CD14-positive monocyte (primary cell): ENCODE data around the gene IGLL5. TPM values are rescaled to one million over a fixed set of nuclear protein-coding genes. Genes with fewer than 3 reads are reported as not detected.

Experiments
- DNase-seq, 3 donors: peaks; one replicate each; pipeline ENCODE4 v3.0.0-alpha.2; 2011 to 2022
- H2AFZ ChIP-seq: 2 replicates; pipeline ENCODE4 v1.6.0; 2012; ENCODE audit warnings: mild to moderate bottlenecking, low read depth, low read length, inconsistent platforms; ENCODE audit not compliant: insufficient read depth, poor library complexity, severe bottlenecking
- H3K27ac ChIP-seq, 2 donors: 1 replicate in 1 of 2; 2 replicates in 1 of 2; pipeline ENCODE4 v1.5.1; 2012 to 2013; ENCODE audit warnings: low read length in 2 of 2, control low read depth in 1 of 2, inconsistent platforms in 1 of 2, low read depth in 1 of 2, mild to moderate bottlenecking in 1 of 2
- H3K27me3 ChIP-seq, 2 donors: one replicate each; pipeline versions ENCODE4 v1.6.0 to v1.6.1; 2011 to 2013; ENCODE audit warnings: low read length in 2 of 2; ENCODE audit not compliant: control insufficient read depth in 2 of 2, insufficient read depth in 2 of 2
- H3K36me3 ChIP-seq, 2 donors: replicated peaks in 1 of 2; 1 replicate in 1 of 2; 2 replicates in 1 of 2; pipeline versions ENCODE4 v1.5.1 to v1.6.1; 2012 to 2013; ENCODE audit warnings: low read length in 2 of 2, control low read depth in 1 of 2, inconsistent platforms in 1 of 2, mild to moderate bottlenecking in 1 of 2; ENCODE audit not compliant: insufficient read depth in 2 of 2, control insufficient read depth in 1 of 2
- H3K4me1 ChIP-seq, 2 donors: 1 replicate in 1 of 2; 2 replicates in 1 of 2; pipeline versions ENCODE4 v1.5.1 to v1.6.1; 2012 to 2013; ENCODE audit warnings: low read length in 2 of 2, control low read depth in 1 of 2, inconsistent platforms in 1 of 2, mild to moderate bottlenecking in 1 of 2, moderate library complexity in 1 of 2; ENCODE audit not compliant: insufficient read depth in 2 of 2, control insufficient read depth in 1 of 2
- H3K4me2 ChIP-seq: replicated peaks from 2 replicates; pipeline ENCODE3; 2012; ENCODE audit warnings: low read length, moderate library complexity, mild to moderate bottlenecking; ENCODE audit not compliant: poor library complexity, severe bottlenecking; ENCODE audit errors: extremely low read depth
- H3K4me3 ChIP-seq, 3 experiments: fragments of 200-600 bp in 1 of 3; sonication (generic) in 1 of 3; replicated peaks in 1 of 3; 1 replicate in 2 of 3; 2 replicates in 1 of 3; pipeline ENCODE4 v1.5.1; 2011 to 2013; ENCODE audit warnings: low read length in 3 of 3, mild to moderate bottlenecking in 3 of 3, control low read depth in 2 of 3, low read depth in 2 of 3, inconsistent platforms in 1 of 3, moderate library complexity in 1 of 3
- H3K79me2 ChIP-seq: 2 replicates; pipeline ENCODE4 v1.6.0; 2012; ENCODE audit warnings: mild to moderate bottlenecking, control low read depth, inconsistent platforms, low read length, moderate library complexity; ENCODE audit not compliant: insufficient read depth
- H3K9ac ChIP-seq: 2 replicates; pipeline ENCODE4 v1.6.0; 2017; ENCODE audit warnings: low read length, mild to moderate bottlenecking; ENCODE audit not compliant: insufficient read depth, poor library complexity, severe bottlenecking
- H3K9me3 ChIP-seq, 2 donors: replicated peaks in 1 of 2; 1 replicate in 1 of 2; 2 replicates in 1 of 2; pipeline versions ENCODE4 v1.5.1 to v1.6.1; 2012 to 2013; ENCODE audit warnings: low read length in 2 of 2, control low read depth in 1 of 2; ENCODE audit not compliant: control insufficient read depth in 1 of 2, insufficient read depth in 1 of 2
- H4K20me1 ChIP-seq: 2 replicates; pipeline ENCODE4 v1.6.0; 2012; ENCODE audit warnings: mild to moderate bottlenecking, low read length, control low read depth, moderate library complexity; ENCODE audit not compliant: insufficient read depth
- H3K27ac Mint-ChIP-seq, 7 donors: one replicate each; pipeline ENCODE4 v1.8.0; 2020; ENCODE audit warnings: mild to moderate bottlenecking in 7 of 7, mixed read lengths in 7 of 7, moderate library complexity in 6 of 7, inconsistent platforms in 2 of 7
- H3K27me3 Mint-ChIP-seq, 3 donors: one replicate each; pipeline ENCODE4 v1.8.0; 2021 to 2022; ENCODE audit warnings: low read depth in 3 of 3, mild to moderate bottlenecking in 3 of 3, mixed read lengths in 3 of 3, moderate library complexity in 3 of 3, inconsistent platforms in 1 of 3
- H3K36me3 Mint-ChIP-seq, 2 donors: one replicate each; pipeline ENCODE4 v1.8.0; 2020; ENCODE audit warnings: mixed read lengths in 2 of 2, inconsistent platforms in 1 of 2, mild to moderate bottlenecking in 1 of 2
- H3K4me1 Mint-ChIP-seq: one replicate; pipeline ENCODE4 v1.8.0; 2020; ENCODE audit warnings: mild to moderate bottlenecking, mixed read lengths
- H3K4me3 Mint-ChIP-seq, 2 donors: one replicate each; pipeline ENCODE4 v1.8.0; 2020; ENCODE audit warnings: mild to moderate bottlenecking in 2 of 2, mixed read lengths in 2 of 2, moderate library complexity in 1 of 2
- H3K9me3 Mint-ChIP-seq, 7 donors: one replicate each; pipeline ENCODE4 v1.8.0; 2020 to 2022; ENCODE audit warnings: mixed read lengths in 7 of 7, mild to moderate bottlenecking in 6 of 7, moderate library complexity in 6 of 7, inconsistent platforms in 2 of 7
- CTCF ChIP-seq: fragments of 200-600 bp; IDR thresholded peaks from one replicate; pipeline ENCODE4 v1.8.0; 2022; ENCODE audit warnings: antibody characterized with exemption, mild to moderate bottlenecking
- WGBS: methylation state at CpG from one replicate; pipeline ENCODE4 v1.1.5; 2013; ENCODE audit warnings: missing lambda C conversion rate; ENCODE audit not compliant: insufficient coverage; 5-methylcytosine and 5-hydroxymethylcytosine counted together
- intact Hi-C, 2 donors: fragments of 100-400 bp; cut with micrococcal nuclease; formaldehyde crosslinking; loops; one replicate each; pipeline versions ENCODE4 v1.15.0 to v1.15.1; 2023
- polyA plus RNA-seq, 3 donors: library from polyadenylated mRNA; depleted of rRNA in 1 of 3; unstranded in 2 of 3; stranded (reverse) in 1 of 3; fragments of 300-500 nt in 2 of 3; fragments of >200 nt in 1 of 3; fragmentation: Illumina TruSeq in 2 of 3; gene quantifications; 1 replicate in 2 of 3; 2 replicates in 1 of 3; pipeline ENCODE4 v1.2.3, GENCODE V29; 2012 to 2021

Gene IGLL5
- polyA plus RNA-seq, 3 donors: 0.21 to 0.38 TPM; not detected in 1

GRCh38 chr22:22855617-22856308 lies 31.9 kb upstream of the IGLL5 start:
- Mint-ChIP-seq H3K27ac (peak overlapping the region in 1 of 7 donors; percentile 10), H3K27me3 (peaks cover 2 to 6% (median 4%) of the 10 kb centered on the region in 3 donors), H3K9me3 (no peaks in the 10 kb centered on the region), H3K36me3 (no peaks in the 10 kb centered on the region), H3K4me1 (peaks cover 2% of the 10 kb centered on the region), H3K4me3 (no peak overlapping the region)
- H3K9me3 ChIP-seq: no peaks in the 10 kb centered on the region
- TF ChIP-seq CTCF: peak; percentile 87
- H3K27me3 ChIP-seq: no peaks in the 10 kb centered on the region
- H3K36me3 ChIP-seq: no peaks in the 10 kb centered on the region
- intact Hi-C loops: no loop called here
- H3K4me3 ChIP-seq: no peak overlapping the region
- DNase-seq: peak; percentile 23 to 64 (median 52)
- WGBS: 68% methylated on average over 4 of the region's 5 CpGs
- no peak overlapping the region for H3K27ac ChIP-seq
- H3K9ac ChIP-seq: no peak overlapping the region
- H3K4me2 ChIP-seq: no peak overlapping the region
- H4K20me1 ChIP-seq: no peaks in the 10 kb centered on the region
- H2AFZ ChIP-seq: no peak overlapping the region
- no peaks in the 10 kb centered on the region for H3K79me2 ChIP-seq
- no peaks in the 10 kb centered on the region for H3K4me1 ChIP-seq

GRCh38 chr22:22856364-22856763 lies 31.3 kb upstream of the IGLL5 start:
- H3K36me3 Mint-ChIP-seq: no peaks in the 10 kb centered on the region
- Histone ChIP-seq H3K9me3 (no peaks in the 10 kb centered on the region), H3K4me2 (no peak overlapping the region)

More at GRCh38 chr22:22856364-22856763, 31.3 kb upstream of the IGLL5 start:
- H3K27me3 Mint-ChIP-seq: peaks cover 2 to 7% (median 6%) of the 10 kb centered on the region in 3 donors
- H3K4me3 Mint-ChIP-seq: no peak overlapping the region
- Histone ChIP-seq H3K4me1 (no peaks in the 10 kb centered on the region), H3K36me3 (no peaks in the 10 kb centered on the region), H3K27me3 (no peaks in the 10 kb centered on the region), H3K9ac (no peak overlapping the region), H3K4me3 (no peak overlapping the region), H3K79me2 (no peaks in the 10 kb centered on the region), H2AFZ (no peak overlapping the region), H3K27ac (no peak overlapping the region), H4K20me1 (no peaks in the 10 kb centered on the region)
- intact Hi-C loops: no loop called here
- no peak for DNase-seq
- no peaks in the 10 kb centered on the region for H3K9me3 Mint-ChIP-seq
- peaks cover 2% of the 10 kb centered on the region for H3K4me1 Mint-ChIP-seq
- 89% methylated on average over 5 of the region's 6 CpGs for WGBS
- no peak for TF ChIP-seq CTCF
- H3K27ac Mint-ChIP-seq: no peak overlapping the region
